Karpas-422 (cell line): ENCODE results near the gene MUC6. TPM values are rescaled to one million over a fixed set of nuclear protein-coding genes. Genes with fewer than 3 reads are reported as not detected.

Source experiments
- DNase-seq: peaks from one replicate; pipeline ENCODE4 v3.0.0-alpha.2; 2015
- H2AFZ ChIP-seq: fragments of 200-600 bp; sonication (generic); 2 replicates; pipeline ENCODE4 v1.6.1; 2014; ENCODE audit warnings: antibody characterized with exemption, low read length, mixed read lengths
- H3K27ac ChIP-seq: fragments of 200-600 bp; sonication (generic); 2 replicates; pipeline ENCODE4 v1.5.1; 2014; ENCODE audit warnings: mild to moderate bottlenecking, low read length, moderate library complexity
- H3K27me3 ChIP-seq: fragments of 200-600 bp; sonication (generic); 2 replicates; pipeline ENCODE4 v1.6.1; 2014; ENCODE audit warnings: low read length, mixed read lengths
- H3K36me3 ChIP-seq: fragments of 200-600 bp; sonication (generic); 2 replicates; pipeline ENCODE4 v1.6.1; 2014; ENCODE audit warnings: low read length, mixed read lengths; ENCODE audit not compliant: insufficient read depth
- H3K4me1 ChIP-seq: fragments of 200-600 bp; sonication (generic); 2 replicates; pipeline ENCODE4 v1.6.1; 2014; ENCODE audit warnings: mild to moderate bottlenecking, low read length, mixed read lengths
- H3K4me2 ChIP-seq: fragments of 200-600 bp; sonication (generic); 2 replicates; pipeline ENCODE4 v1.6.1; 2014; ENCODE audit warnings: low read length, low read depth, mild to moderate bottlenecking; ENCODE audit not compliant: poor library complexity, severe bottlenecking
- H3K4me3 ChIP-seq: fragments of 200-600 bp; sonication (generic); 2 replicates; pipeline ENCODE4 v1.5.1; 2014; ENCODE audit warnings: mild to moderate bottlenecking, antibody characterized with exemption, low read length, mixed read lengths
- H3K79me2 ChIP-seq: fragments of 200-600 bp; sonication (generic); 2 replicates; pipeline ENCODE4 v1.6.1; 2014; ENCODE audit warnings: mild to moderate bottlenecking, low read length, mixed read lengths
- H3K9ac ChIP-seq: fragments of 200-600 bp; sonication (generic); 2 replicates; pipeline ENCODE4 v1.6.0; 2014; ENCODE audit warnings: low read length
- H3K9me2 ChIP-seq: fragments of 200-600 bp; sonication (generic), shearing (Covaris generic); replicated peaks from 2 replicates; pipeline ENCODE4 v1.6.0; 2014; ENCODE audit warnings: mild to moderate bottlenecking, low read length, moderate library complexity; ENCODE audit not compliant: insufficient read depth
- H3K9me3 ChIP-seq: fragments of 300-700, 200-600 bp; sonication (generic); 2 replicates; pipeline ENCODE4 v1.6.1; 2014; ENCODE audit warnings: low read length, mixed read lengths
- H4K20me1 ChIP-seq: fragments of 200-600 bp; sonication (generic); 2 replicates; pipeline ENCODE4 v1.6.1; 2014; ENCODE audit warnings: mild to moderate bottlenecking, antibody characterized with exemption, low read length, low read depth; ENCODE audit not compliant: insufficient read depth
- total RNA-seq: library from RNA; depleted of rRNA; stranded (reverse); fragments of >200 nt; shearing (Covaris generic); gene quantifications from 2 replicates; pipeline ENCODE4 v1.2.3, GENCODE V29; 2014; ENCODE audit warnings: low replicate concordance

MUC6 gene
- total RNA-seq, 1 experiment from 2014 or later, result not detected

- no peaks in the 10 kb centered on the region for H3K79me2 ChIP-seq
- H3K27me3 ChIP-seq, result no peaks in the 10 kb centered on the region
- H3K4me3 ChIP-seq, result no peak overlapping the region
- H3K9me3 ChIP-seq, result no peaks in the 10 kb centered on the region; the same call in 1 of the 2 replicates
- peaks cover 22% of the 10 kb centered on the region; the same call in 1 of the 2 replicates for H3K36me3 ChIP-seq
- no peak overlapping the region for H3K9ac ChIP-seq
- H3K27ac ChIP-seq, result no peak overlapping the region
- H3K4me2 ChIP-seq, result no peak overlapping the region
- no peak overlapping the region for H2AFZ ChIP-seq
- H3K9me2 ChIP-seq, result no peaks in the 10 kb centered on the region
- no peaks in the 10 kb centered on the region for H4K20me1 ChIP-seq
- no peak for DNase-seq
- no peaks in the 10 kb centered on the region for H3K4me1 ChIP-seq
These were observed 25.8 kb downstream of the MUC6 start for GRCh38 chr11:1010551-1011319.

- Histone ChIP-seq H3K27me3 (no peaks in the 10 kb centered on the region), H3K4me2 (no peak overlapping the region), H3K4me3 (no peak overlapping the region), H3K4me1 (no peaks in the 10 kb centered on the region), H3K9ac (no peak overlapping the region), H3K79me2 (no peaks in the 10 kb centered on the region), H2AFZ (no peak overlapping the region), H3K9me2 (no peaks in the 10 kb centered on the region), H4K20me1 (no peaks in the 10 kb centered on the region), H3K9me3 (no peaks in the 10 kb centered on the region), H3K36me3 (peaks cover 22% of the 10 kb centered on the region; the same call in 1 of the 2 replicates), H3K27ac (no peak overlapping the region)
- no peak for DNase-seq
These were observed 26.5 kb downstream of the MUC6 start for GRCh38 chr11:1009991-1010390.

- no peaks in the 10 kb centered on the region for H3K4me1 ChIP-seq
- peaks cover 22% of the 10 kb centered on the region; the same call in 1 of the 2 replicates for H3K36me3 ChIP-seq
- no peak overlapping the region for H3K4me3 ChIP-seq
These were observed 27.1 kb downstream of the MUC6 start for GRCh38 chr11:1009371-1009770.

GRCh38 chr11:1008803-1009145, 27.7 kb downstream of the MUC6 start:
- H3K79me2 ChIP-seq, result no peaks in the 10 kb centered on the region
- no peaks in the 10 kb centered on the region for H4K20me1 ChIP-seq
- no peak overlapping the region for H3K27ac ChIP-seq
- H3K4me2 ChIP-seq, result no peak overlapping the region
- H3K4me3 ChIP-seq, result no peak overlapping the region
- H3K4me1 ChIP-seq, result no peaks in the 10 kb centered on the region
- no peak for DNase-seq
- no peak overlapping the region for H2AFZ ChIP-seq
- H3K9me2 ChIP-seq, result no peaks in the 10 kb centered on the region
- H3K9ac ChIP-seq, result no peak overlapping the region
- H3K27me3 ChIP-seq, result no peaks in the 10 kb centered on the region
- H3K36me3 ChIP-seq, result peaks cover 22% of the 10 kb centered on the region; the same call in 1 of the 2 replicates
- H3K9me3 ChIP-seq, result no peaks in the 10 kb centered on the region

More at GRCh38 chr11:1009371-1009770, 27.1 kb downstream of the MUC6 start:
- Histone ChIP-seq H3K79me2 (no peaks in the 10 kb centered on the region), H3K9me3 (no peaks in the 10 kb centered on the region), H3K27ac (no peak overlapping the region), H3K9me2 (no peaks in the 10 kb centered on the region), H3K4me2 (no peak overlapping the region), H2AFZ (no peak overlapping the region), H4K20me1 (no peaks in the 10 kb centered on the region), H3K27me3 (no peaks in the 10 kb centered on the region), H3K9ac (no peak overlapping the region)
- DNase-seq, result no peak

- DNase-seq, result no peak
- H3K9ac ChIP-seq, result no peak overlapping the region
- no peak overlapping the region for H3K27ac ChIP-seq
- no peaks in the 10 kb centered on the region for H3K9me2 ChIP-seq
- peaks cover 20% of the 10 kb centered on the region; the same call in 1 of the 2 replicates for H3K36me3 ChIP-seq
- H3K27me3 ChIP-seq, result no peaks in the 10 kb centered on the region
- H3K4me3 ChIP-seq, result no peak overlapping the region
- no peaks in the 10 kb centered on the region for H3K4me1 ChIP-seq
- H3K79me2 ChIP-seq, result no peaks in the 10 kb centered on the region
- no peaks in the 10 kb centered on the region for H3K9me3 ChIP-seq
- H2AFZ ChIP-seq, result no peak overlapping the region
- no peak overlapping the region for H3K4me2 ChIP-seq
- H4K20me1 ChIP-seq, result no peaks in the 10 kb centered on the region
These were observed 28.3 kb downstream of the MUC6 start for GRCh38 chr11:1008001-1008802.

- Histone ChIP-seq H3K4me3 (no peak overlapping the region), H3K9me2 (no peaks in the 10 kb centered on the region), H3K9ac (no peak overlapping the region), H3K27ac (no peak overlapping the region), H3K9me3 (no peaks in the 10 kb centered on the region), H3K79me2 (no peaks in the 10 kb centered on the region), H3K4me2 (no peak overlapping the region), H4K20me1 (no peaks in the 10 kb centered on the region), H2AFZ (no peak overlapping the region), H3K4me1 (no peaks in the 10 kb centered on the region), H3K36me3 (peaks cover 19% of the 10 kb centered on the region; the same call in 1 of the 2 replicates), H3K27me3 (no peaks in the 10 kb centered on the region)
- DNase-seq, result no peak
These were observed 29.2 kb downstream of the MUC6 start for GRCh38 chr11:1007279-1007678.

- no peaks in the 10 kb centered on the region for H4K20me1 ChIP-seq
- H3K9me3 ChIP-seq, result no peaks in the 10 kb centered on the region
- DNase-seq, result no peak
- no peaks in the 10 kb centered on the region for H3K9me2 ChIP-seq
- no peak overlapping the region for H2AFZ ChIP-seq
- H3K79me2 ChIP-seq, result no peaks in the 10 kb centered on the region
- H3K4me3 ChIP-seq, result no peak overlapping the region
- no peaks in the 10 kb centered on the region for H3K4me1 ChIP-seq
- H3K27me3 ChIP-seq, result no peaks in the 10 kb centered on the region
- peaks cover 19% of the 10 kb centered on the region; the same call in 1 of the 2 replicates for H3K36me3 ChIP-seq
- H3K4me2 ChIP-seq, result no peak overlapping the region
- no peak overlapping the region for H3K9ac ChIP-seq
- H3K27ac ChIP-seq, result no peak overlapping the region
These were observed 29.8 kb downstream of the MUC6 start for GRCh38 chr11:1006762-1007161.

- Histone ChIP-seq H3K4me1 (no peaks in the 10 kb centered on the region), H3K27ac (no peak overlapping the region), H3K9me2 (no peaks in the 10 kb centered on the region), H3K36me3 (peaks cover 13% of the 10 kb centered on the region; the same call in 1 of the 2 replicates), H3K4me3 (no peak overlapping the region), H3K79me2 (no peaks in the 10 kb centered on the region), H4K20me1 (no peaks in the 10 kb centered on the region), H2AFZ (no peak overlapping the region), H3K4me2 (no peak overlapping the region), H3K27me3 (no peaks in the 10 kb centered on the region), H3K9ac (no peak overlapping the region), H3K9me3 (no peaks in the 10 kb centered on the region)
- DNase-seq, result no peak
These were observed 30.6 kb downstream of the MUC6 start for GRCh38 chr11:1005928-1006327.
